Left ventricle myocardium superior (tissue), 1 donor: ENCODE data around the gene RAPGEF5. TPM values are rescaled to one million over a fixed set of nuclear protein-coding genes. Genes with fewer than 3 reads are reported as not detected.
"Not testable (repeated sequence)": the region's sequence is repeated elsewhere in the genome, so short reads cannot be mapped to it uniquely, and the experiment has no call there.

Source experiments
- ATAC-seq: fragments of 200-7000 bp; cut with Tn5 transposase; one replicate; pipeline ENCODE4 v1.9.1; 2020; ENCODE audit warnings: mild to moderate bottlenecking, moderate library complexity
- DNase-seq: peaks from one replicate; pipeline ENCODE4 v3.0.0-alpha.2; 2020
- intact Hi-C: fragments of 100-400 bp; cut with micrococcal nuclease; formaldehyde crosslinking; loops from one replicate; pipeline ENCODE4 v1.11.0; 2022
- total RNA-seq: library from RNA; stranded (reverse); fragmentation: NEBNext Ultra II Directional; extraction: Animal tissue kit (Norgen Biotek cat#: 25700); gene quantifications from one replicate; pipeline ENCODE4 v1.2.1, GENCODE V29; 2021
- donor health status: DM: no; HTN: yes; CAD: no; lungs with severe emphysema.

RAPGEF5 gene
- total RNA-seq, 1 donor from 2014 or later = 11.4 TPM

GRCh38 chr7:22088827-22089226, 268.1 kb downstream of the RAPGEF5 start:
- ATAC-seq = no peak
- no peak for DNase-seq
- intact Hi-C loops = loop anchor here (10.0 kb wide), 1 partner anchor 664 kb away; the partner anchor contains the start of gene SP4

- intact Hi-C loops = loop anchor here (10.0 kb wide), 1 partner anchor 663 kb away; the partner anchor contains the start of gene SP4
- DNase-seq = no peak
- ATAC-seq = no peak
These were observed 269.1 kb downstream of the RAPGEF5 start for GRCh38 chr7:22087861-22088260.

- ATAC-seq (no peak), DNase-seq (peak; percentile 39)
- intact Hi-C loops = loop anchor here (10.0 kb wide), 1 partner anchor 659 kb away; the partner anchor contains the start of gene SP4
These were observed 273.2 kb downstream of the RAPGEF5 start for GRCh38 chr7:22083704-22084240.

GRCh38 chr7:22082886-22083703, 273.9 kb downstream of the RAPGEF5 start:
- intact Hi-C loops = loop anchor here (10.0 kb wide), 1 partner anchor 658 kb away; the partner anchor contains the start of gene SP4
- ATAC-seq (peak; percentile 99), DNase-seq (peak; percentile 94)

- DNase-seq (no peak), ATAC-seq (peak; percentile 16)
- intact Hi-C loops = loop anchor here (10.0 kb wide), 1 partner anchor 658 kb away; the partner anchor contains the start of gene SP4
These were observed 274.4 kb downstream of the RAPGEF5 start for GRCh38 chr7:22082553-22082885.

GRCh38 chr7:22080219-22080618, 276.7 kb downstream of the RAPGEF5 start:
- intact Hi-C loops = loop anchor here (10.0 kb wide), 1 partner anchor 655 kb away; the partner anchor contains the start of gene SP4
- not testable (repeated sequence) for ATAC-seq, DNase-seq

- ATAC-seq, DNase-seq, intact Hi-C loops: not testable (repeated sequence)
These were observed 278.1 kb downstream of the RAPGEF5 start for GRCh38 chr7:22078872-22079271.

- DNase-seq = no peak
- ATAC-seq = no peak
- intact Hi-C loops = no loop called here
These were observed 281.4 kb downstream of the RAPGEF5 start for GRCh38 chr7:22075561-22075960.

GRCh38 chr7:22074897-22075296, 282.1 kb downstream of the RAPGEF5 start:
- no peak for DNase-seq
- intact Hi-C loops = no loop called here
- ATAC-seq = no peak

Other genes with a start within 250 kb of the RAPGEF5 start
- 0.69 TPM for gene STEAP1B, start 143.0 kb upstream of the RAPGEF5 start, total RNA-seq